ENCODE measurements around the gene PRPS1L1. TPM values are rescaled to one million over a fixed set of nuclear protein-coding genes. Genes with fewer than 3 reads are reported as not detected.

PRPS1L1 gene
- total RNA-seq, 1 experiment from 2014 or later: not detected

- DNase-seq (ENCODE audit: low read depth): no peak
These were observed 10.8 kb downstream of the PRPS1L1 start for GRCh38 chr7:18016547-18017444.

DNA sequence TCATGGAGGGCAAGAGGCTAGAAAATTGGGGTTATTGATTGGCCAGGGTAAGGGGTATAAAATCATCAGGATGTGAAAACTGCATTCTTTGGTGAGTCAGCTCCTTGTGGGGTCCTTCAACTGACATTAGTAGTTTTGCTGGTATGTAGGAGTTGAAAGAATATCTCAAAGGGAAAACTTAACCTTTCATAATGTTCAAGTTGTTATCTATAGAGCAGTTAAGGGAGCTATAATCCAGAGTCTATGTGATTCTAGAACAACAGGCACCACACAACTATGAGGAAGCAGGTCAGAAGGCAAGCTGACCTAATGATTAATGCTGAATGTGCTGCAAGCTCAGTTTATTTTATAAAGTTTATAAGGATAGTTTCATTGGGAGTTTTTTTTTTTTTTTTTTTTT is 13.7 kb downstream of the PRPS1L1 start:
- peak; percentile 10 for DNase-seq (ENCODE audit: low read depth)

GRCh38 chr7:18004372-18004771 is 23.3 kb downstream of the PRPS1L1 start:
- no peak for DNase-seq (ENCODE audit: low read depth)

DNA sequence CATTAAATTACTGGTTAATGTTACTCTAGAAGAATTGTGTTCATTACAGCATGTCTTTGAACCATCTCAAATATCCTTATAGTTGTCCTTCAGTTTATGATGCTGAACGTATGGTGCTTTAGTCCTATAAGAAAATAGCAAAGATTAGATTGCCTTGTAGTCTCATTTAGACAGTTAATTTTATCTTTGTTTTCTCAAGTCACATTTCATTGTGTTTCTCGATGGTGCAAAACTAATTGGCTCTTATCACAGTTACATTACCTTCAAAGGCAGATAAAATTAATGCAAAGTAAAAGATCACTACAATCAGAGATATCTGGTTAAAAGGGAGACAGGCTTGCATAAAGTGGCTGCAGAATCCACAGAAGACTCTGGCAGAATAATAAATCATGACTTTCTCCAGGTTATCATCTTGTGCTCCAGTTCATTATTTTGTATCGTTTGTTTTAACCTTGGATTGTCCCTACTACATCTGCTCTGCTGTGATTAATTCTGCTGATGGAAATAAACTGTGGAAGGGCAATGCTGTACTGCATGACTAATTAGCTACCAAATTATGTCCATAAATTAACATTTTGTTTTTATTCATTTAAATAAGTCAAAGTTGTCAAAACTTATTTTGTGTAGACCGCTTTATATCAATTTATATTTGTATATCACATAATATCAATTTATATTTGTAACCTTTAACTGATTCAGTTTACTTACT is 24.2 kb downstream of the PRPS1L1 start:
- DNase-seq (ENCODE audit: low read depth): no peak

- DNase-seq (ENCODE audit: low read depth): no peak
These were observed 29.0 kb downstream of the PRPS1L1 start for GRCh38 chr7:17998692-17999091.

GRCh38 chr7:17996442-17997223 is 31.0 kb downstream of the PRPS1L1 start:
- DNase-seq (ENCODE audit: low read depth): no peak

DNA sequence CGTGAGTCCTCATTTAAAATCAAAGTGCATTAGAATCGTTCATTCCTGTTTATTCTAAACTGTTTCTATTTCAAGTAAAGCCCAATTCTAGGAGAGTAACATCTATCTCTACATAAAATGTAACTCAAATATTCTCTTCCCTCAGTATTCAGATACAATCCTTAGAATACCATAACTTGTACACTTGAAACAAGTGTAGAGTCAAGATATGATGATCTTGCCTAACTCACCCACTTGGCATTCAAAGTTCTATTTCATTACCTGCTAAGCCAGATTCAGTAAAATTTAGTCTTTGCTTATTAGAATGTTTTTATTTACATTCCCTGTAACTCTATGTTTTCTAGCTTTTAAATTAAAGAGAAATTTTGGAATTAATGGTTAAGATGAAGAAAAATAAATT is 31.6 kb downstream of the PRPS1L1 start:
- no peak for DNase-seq (ENCODE audit: low read depth)

DNA sequence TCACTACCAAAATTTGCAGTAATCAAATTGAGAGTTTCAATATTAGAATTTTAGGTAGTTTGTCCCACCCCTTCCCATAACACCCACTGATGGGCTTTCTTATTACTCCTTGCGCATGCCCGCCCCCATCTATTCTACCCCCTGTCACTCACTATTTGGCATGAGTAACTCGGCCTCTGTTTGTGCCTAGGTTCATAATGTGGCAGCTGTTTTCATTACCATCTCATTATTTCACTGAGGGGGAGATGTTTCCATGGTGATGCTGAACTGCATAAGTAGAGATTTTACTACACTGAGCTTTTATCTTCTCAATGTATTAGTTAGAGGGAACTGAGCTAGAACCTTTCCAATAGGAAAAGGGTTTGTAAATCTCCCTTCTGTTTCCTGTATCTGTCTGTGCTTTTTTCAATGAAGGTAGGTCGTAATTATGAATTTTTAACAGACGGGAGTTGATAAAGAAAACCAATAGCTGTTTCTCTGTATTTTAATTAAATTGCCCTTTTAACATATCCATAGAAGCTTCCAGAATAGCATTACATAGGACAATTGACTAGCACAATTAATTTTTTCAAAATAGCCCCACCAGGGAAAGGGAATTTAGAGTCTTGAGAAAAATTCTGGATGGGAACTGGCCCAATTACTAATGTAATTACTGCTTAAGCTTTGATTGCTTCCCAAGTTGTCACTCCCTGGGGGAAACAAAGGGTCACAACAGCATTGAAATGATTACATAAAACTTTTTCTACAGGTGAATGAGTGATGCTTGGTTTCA is 33.4 kb downstream of the PRPS1L1 start:
- no peak for DNase-seq (ENCODE audit: low read depth)

DNA sequence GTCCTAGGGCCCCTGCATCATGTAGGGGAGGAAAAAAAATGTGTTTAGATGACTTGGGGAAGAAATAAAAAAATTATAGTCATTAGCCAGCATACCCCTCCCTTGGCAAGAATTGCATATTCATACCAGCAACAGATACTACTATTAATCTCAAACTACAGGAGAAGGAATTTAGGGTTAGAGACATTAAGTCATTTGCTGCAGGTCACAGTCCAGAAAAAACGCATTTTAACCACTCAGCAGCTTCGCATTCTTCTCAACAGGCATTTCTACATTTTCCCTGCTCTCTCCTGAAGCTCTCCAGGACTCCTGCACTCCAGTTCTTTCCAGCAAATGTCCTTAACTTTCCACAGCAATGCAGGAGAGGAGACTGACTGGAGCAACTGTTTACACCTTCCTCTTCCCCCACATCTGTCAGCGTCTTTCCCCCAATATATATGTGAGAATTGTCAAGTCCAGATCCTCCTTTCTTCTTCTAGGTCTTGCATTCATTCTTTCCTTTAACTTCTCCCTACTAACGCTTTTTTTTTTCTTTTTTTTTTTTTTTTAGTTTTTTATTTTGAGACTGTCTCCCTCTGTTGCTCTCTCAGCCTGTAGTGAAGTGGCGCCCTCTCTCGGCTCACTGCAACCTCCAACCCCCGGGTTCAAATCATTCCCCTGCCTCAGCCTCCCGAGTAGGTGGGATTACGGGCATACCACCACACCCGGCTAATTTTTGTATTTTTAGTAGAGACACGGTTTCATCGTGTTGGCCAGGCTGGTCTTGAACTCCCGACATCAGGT is 35.6 kb downstream of the PRPS1L1 start:
- peak; percentile 31 for DNase-seq (ENCODE audit: low read depth)

- no peak for DNase-seq (ENCODE audit: low read depth)
These were observed 36.9 kb downstream of the PRPS1L1 start for GRCh38 chr7:17990761-17991160.

DNA sequence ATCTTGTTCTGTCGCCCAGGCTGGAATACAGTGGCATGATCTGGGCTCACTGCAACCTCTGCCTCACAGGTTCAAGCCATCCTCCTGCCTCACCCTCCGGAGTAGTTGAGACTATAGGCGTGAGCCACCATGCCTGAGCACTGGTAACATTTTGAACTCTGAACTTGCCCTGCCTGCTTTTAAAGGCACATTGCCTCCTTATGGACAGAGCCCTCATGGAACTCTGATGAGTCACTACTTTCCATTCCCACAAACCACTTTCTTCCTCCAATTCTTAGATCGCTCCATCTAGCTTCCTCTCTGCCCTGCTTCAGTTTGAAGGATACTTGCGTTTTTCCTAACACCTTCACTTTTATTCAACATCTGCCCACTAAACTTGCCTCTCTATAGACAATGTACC is 38.1 kb downstream of the PRPS1L1 start:
- DNase-seq (ENCODE audit: low read depth): peak; percentile 47

GRCh38 chr7:17988858-17989257 is 38.8 kb downstream of the PRPS1L1 start:
- DNase-seq (ENCODE audit: low read depth): no peak

DNA sequence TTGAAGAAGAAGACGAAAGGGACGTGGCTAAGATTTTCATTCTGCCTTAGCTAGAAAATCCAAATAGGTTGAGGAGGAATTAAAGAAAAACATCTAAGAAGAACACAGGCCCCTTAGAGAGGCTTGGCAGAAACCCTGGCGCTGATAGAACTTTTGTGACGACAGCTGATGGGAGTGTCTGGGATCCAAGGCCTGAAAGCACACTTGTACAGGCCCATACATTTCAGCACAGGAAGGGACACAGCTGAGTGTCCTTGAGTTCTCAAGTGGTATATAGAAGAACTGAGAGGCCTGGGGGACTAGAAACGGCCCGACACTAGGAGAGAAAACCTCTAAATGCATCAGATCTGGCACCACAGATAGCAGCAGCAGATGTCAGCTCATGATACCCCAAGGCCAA is 39.5 kb downstream of the PRPS1L1 start:
- DNase-seq (ENCODE audit: low read depth): no peak

GRCh38 chr7:17986851-17987250 is 40.8 kb downstream of the PRPS1L1 start:
- DNase-seq (ENCODE audit: low read depth): peak; percentile 70

DNA sequence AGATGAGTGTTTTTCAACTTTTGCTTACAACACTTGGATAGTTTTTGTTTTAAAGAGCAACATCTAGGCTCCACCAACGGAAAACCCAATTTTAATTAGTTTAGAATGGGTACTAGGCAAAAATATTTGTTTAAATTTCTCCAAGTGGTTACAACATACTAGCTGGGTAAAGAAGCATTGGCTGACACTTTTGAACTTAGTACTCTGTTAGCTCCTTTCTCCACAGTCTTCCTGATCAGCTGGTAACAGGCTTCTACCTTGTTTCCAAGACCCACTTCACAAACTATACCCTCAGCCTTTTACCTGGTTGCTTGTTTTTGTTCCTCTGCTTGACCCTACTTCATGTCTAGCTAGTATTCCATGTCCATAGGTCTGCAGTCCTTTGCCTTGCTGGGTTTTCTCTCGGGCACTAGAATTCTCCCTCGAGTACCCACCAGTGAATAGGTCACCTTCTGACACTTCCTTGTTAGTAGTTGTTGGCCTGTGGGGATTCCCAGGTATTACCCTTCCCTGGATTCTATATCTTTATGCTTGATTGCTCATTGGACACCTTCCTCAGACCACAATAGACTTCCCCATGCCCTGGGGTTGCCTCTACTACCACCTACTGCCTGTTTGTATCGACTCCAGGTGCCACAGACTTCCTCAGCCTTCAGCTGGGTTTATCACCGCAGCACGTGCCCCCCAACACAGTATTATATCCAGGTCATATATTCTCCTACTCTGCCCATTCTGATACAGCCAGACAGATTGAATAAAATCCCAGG is 42.0 kb downstream of the PRPS1L1 start:
- DNase-seq (ENCODE audit: low read depth): no peak

- no peak for DNase-seq (ENCODE audit: low read depth)
These were observed 43.4 kb downstream of the PRPS1L1 start for GRCh38 chr7:17984288-17984687.

GRCh38 chr7:17983221-17984062 is 44.2 kb downstream of the PRPS1L1 start:
- no peak for DNase-seq (ENCODE audit: low read depth)

DNA sequence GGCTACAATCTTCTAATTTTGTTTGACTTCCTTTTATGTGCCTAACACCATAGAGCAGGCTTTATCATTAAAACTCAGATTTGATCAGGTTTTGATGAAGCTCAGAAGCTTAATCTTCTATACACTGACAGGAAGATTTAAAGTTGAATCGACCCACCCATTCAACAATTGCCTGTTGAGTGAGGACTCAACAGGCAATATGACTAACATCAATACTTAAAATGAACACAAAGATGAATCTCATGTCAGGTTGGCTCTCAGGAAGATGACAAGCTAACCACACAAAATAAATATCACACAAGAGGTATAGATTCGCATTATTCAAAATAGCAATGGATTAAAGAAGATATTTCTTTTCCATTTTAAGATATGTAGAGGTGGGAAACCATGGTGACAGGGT is 50.7 kb downstream of the PRPS1L1 start:
- no peak for DNase-seq (ENCODE audit: low read depth)
